Right renal pelvis (tissue), 4 donors: ENCODE results near the gene COL18A1. TPM values are rescaled to one million over a fixed set of nuclear protein-coding genes. Genes with fewer than 3 reads are reported as not detected.
A peak's percentile ranks its signal among the peaks of the same experiment; 100 is the strongest.

ENCODE experiments used
- DNase-seq, 4 donors: peaks; one replicate each; pipeline ENCODE4 v3.0.0-alpha.2; 2013; ENCODE audit warnings: low read depth in 4 of 4, low spot score in 3 of 4, missing footprints in 1 of 4
- polyA plus RNA-seq, 4 donors: library from polyadenylated mRNA; unstranded; fragments of 120-200 nt; gene quantifications; one replicate each; pipeline ENCODE4 v1.2.1, GENCODE V29; 2013; ENCODE audit not compliant: insufficient read length in 4 of 4

The COL18A1 gene
- polyA plus RNA-seq, 4 donors = 135 to 240 (median 143) TPM

DNA sequence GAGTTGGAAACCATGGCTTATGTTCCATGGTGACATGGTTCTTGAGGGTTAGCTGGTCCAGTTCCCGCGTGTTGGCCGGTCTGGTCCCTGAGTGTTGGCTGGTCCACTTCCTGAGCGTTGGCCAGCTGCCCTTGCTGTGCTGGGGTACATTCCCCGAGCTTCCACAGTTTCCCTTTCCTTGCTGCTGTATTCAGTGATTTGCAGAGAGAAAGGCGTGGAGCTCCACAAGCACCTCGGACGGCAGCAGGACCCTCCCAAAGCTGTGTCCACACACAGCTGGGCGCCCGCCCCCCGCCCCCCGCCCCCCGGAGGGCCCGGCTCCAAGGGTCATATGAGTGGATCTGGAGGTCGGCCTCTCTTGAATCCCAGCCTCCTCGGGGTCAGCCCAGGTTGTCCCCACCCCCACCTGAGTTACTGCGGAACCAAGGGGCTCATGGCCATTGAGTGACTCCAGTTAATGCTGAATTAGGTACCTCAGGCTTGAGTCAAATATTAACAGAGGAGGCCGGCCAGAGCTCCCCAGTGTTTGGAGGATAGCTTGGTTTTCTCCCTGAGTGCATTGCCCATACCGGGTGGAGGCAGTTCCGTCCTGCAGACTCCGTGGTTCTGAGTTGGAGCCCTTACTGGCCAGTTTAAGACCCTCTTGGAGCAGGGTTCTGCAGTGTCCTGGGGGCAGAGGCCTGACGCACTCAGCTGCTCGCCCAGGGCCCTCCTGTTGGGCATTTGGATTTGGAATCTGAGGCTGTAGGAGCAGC lies 18.4 kb downstream of the COL18A1 start:
- no peak for DNase-seq

DNA sequence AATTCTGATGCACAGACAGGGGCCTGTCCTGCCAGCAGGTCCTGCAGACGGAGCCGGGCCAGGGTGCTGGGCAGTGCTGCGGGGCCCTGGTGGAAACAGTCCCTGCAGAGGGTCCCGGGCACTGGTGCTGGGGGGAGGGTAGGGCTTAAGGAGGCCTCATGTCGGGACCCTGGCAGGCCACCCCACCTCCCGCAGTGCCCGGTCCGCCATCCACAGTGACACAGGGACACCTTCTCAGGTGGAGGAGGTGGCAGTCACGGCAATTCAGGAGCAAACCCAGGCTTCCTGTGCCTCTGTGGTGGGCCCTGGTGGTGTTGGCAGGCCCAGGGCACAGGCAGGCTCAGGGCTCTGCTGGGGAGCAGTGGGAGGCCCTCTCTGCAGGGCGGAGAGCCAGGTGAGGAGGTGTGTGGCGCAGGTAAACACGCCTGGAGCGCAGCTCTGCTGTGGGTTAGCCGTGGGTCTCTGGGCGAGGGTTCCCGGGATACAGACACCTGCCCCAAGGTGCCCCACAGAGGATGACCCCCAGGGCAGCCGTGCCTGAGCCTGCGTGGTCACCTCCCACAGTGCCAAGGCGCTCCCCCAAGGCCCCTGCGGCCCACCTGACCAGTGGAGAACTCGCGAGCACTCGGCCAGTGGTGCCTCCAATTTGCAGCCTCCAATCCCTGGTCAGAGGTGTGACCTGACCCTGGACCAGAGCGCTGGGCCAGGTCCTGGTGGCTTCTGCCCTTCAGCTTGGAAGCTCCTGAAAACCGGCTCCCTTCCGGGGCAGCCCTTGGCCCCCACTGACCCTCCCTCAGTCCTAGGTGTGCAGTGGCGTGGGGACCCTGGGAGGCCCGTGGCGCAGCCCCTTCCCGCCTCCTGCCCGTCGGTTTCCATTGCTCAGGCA lies 19.2 kb downstream of the COL18A1 start:
- no peak for DNase-seq

DNA sequence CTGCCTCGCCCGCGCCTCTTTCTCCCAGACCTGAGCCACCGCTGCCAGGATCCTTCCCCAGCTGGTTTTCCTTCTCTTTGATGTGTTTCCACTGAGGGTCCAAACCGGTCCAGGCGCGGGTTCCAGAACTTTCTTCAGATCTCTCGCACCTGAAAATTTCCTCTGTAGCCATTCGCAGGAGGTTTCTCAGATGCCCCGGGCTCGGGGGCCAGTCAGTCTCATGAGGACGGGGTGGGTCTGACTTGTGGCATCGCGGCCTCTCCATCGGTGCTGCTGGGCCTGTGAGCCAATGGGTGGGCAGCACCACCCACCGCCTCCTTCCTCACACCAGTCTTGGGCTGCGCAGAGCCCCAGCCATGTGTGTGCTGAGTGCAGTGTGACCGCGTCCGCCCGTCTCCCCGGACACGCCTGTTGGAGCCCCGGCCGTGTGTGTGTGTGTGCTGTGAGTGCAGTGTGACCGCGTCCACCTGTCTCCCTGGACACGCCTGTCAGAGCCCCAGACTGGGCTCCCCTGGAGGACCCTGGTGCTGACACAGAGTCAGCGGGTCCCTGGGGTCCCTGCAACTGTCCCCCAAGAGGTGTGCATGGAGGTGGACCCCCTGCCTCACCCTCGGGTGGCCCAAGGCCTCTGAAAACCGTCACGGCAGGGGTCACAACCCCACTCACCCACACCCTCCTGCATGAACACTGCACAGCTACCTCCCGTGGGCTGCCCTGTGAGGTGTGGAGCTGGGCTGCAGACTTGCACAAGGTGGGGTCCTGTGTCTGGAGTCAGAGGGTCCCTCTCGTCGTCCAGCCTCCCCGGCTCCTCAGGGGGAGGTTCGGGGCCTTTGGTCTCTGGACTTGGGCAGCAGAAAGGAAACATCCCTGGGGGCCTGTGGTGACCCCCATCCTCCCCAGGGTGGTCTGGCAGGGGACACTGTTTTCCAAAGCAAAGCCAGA lies 20.2 kb downstream of the COL18A1 start:
- DNase-seq = no peak

DNA sequence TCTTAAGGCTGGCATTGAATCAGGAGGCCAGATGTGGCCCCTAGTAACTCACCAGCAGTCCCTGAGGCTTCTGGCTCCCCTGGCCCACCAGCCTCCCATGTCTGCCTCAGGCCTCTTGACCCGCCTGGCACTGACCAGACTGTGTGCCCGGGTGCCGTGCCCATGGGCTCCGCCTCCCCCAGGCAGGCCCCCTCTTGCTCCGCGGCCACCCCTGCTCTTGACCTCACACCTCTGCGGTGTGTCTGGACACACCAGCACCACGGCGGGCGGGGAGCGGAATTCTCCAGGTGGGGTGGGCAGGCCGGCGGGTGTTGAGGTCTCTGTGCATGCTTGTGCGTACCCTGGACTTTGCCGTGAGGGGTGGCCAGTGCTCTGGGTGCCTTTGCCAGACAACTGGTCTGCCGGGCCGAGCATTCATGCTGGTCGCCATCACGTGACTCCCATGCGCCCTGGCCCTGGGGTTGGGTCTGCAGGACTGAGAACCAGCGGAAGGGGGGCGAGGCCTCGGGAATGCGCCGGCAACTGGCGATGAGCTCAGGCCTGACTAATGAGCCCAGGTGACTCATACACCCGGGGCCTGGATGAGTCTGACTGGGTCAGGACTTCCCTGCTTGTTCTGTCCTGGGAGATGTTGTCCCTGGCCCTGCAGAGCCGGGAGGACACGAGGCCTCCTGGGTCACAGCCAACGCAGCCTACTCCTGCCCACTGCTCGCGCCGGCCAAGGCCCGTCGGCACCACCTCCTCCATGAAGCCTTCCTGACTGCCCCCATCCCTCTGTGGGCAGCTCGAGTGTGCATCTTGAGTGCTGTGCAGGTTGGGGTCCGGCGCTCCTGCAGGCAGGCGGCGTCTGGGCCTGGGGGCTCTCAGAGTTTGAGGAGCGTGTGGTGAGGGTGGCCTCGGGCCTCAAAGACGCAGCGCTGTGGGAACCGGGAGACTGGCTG lies 22.6 kb downstream of the COL18A1 start:
- DNase-seq = no peak

DNA sequence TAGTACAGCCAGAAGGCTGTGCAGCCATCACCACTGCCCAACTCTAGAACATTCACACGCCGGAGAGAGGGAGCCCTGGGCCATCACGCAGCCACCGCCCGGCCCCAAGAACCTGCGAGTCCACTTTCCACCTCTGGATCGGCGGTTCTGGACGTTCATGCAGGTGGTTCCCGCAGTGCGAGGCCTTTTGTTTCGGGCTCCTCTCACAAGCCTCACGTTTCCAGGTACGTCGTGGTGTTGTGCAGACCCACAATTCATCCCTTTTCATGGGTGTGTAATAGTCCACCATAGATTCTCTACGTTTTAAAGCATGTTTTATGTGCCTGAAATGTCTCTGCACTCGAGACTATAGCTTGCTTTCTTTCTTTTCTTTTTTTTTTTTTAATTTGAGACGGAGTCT lies 23.6 kb downstream of the COL18A1 start:
- no peak for DNase-seq

DNA sequence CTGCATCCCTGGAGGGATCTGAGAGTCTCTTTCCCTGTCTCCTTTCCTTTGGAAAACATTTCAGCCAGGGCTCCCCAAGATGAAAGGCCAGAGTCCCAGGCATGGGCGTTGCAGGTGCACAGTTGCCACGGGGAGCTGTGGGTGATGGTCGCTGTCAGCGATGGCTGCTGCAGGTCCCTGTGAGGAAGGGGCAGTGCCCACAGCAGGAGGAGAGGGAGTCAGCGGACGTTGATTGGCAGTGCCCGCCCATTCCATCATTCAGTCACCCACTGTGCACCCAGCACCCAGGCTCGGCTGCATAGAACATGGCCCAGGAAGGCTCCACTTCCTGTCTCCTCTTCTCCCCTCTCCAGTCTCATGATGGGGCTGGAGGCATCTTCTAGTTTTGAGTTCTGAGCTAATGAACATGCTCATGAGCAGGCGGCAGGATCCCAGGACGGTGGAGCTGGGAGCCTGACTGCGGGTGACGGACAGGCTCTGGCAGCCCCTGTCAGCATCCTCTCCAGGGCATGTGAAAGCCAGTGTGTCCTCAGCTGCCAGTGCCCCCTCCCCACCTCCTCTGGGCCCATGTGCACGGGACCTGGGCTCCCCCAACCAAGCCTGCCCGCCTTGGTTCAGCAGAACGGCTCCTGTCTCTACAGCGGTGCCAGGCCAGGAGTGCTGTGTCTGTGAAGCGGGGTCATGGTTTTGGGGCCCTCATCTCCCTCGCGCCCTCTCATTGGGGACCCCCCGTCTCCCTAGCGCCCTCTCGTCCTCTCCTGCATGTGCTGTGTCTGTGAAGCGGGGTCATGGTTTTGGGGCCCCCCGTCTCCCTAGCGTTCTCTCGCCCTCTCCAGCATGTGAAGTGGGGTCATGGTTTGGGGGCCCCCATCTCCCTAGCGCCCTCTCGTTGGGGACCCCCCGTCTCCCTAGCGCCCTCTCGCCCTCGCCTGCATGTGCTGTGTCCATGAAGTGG lies 24.5 kb downstream of the COL18A1 start:
- no peak for DNase-seq

DNA sequence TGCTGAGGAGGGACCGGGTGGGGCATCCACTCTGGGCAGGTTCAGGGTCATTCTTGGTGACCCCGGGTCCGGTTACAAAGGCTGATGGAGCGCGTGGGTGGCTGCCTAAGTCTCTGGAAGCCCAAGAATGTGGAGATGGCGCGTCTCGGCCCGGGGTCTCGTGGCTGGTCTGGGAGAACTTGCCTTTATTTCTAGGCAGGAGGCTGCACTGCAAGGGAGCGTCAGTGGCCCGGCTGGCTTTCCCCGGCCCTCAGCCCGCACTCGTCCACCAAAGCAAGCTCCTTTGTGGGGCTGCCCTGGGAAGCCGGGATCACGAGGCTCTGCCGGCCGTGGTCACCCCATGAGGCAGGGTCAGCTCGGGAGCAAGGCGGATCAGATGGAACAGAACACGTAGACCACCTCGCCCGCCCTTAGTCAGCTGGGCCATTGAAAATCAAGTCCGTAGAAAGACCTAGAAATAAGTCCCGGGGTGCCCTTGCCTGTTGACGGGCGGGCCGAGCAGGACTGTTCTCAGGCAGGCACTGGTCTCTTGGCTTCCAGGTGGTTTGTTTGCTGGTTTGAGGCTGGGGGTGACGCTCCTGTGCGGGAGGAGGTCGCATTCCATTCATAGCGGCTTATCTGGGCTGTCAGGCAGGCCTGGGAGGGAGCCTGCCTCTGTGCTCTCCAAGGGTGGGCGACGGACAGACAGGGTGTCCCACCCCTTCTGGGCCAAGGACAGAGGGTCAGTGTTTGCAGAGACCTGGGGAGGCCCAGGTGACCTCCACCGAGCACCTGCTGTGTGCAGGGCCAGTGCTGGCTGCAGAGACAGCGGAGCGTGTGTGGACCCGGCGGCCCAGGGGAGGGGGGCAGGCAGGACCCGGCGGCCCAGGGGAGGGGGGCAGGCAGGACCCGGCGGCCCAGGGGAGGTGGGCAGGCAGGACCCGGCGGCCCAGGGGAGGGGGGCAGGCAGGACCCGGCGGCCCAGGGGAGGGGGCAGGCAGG lies 25.8 kb downstream of the COL18A1 start:
- peak in 1 of 4 donors; percentile 70 for DNase-seq

DNA sequence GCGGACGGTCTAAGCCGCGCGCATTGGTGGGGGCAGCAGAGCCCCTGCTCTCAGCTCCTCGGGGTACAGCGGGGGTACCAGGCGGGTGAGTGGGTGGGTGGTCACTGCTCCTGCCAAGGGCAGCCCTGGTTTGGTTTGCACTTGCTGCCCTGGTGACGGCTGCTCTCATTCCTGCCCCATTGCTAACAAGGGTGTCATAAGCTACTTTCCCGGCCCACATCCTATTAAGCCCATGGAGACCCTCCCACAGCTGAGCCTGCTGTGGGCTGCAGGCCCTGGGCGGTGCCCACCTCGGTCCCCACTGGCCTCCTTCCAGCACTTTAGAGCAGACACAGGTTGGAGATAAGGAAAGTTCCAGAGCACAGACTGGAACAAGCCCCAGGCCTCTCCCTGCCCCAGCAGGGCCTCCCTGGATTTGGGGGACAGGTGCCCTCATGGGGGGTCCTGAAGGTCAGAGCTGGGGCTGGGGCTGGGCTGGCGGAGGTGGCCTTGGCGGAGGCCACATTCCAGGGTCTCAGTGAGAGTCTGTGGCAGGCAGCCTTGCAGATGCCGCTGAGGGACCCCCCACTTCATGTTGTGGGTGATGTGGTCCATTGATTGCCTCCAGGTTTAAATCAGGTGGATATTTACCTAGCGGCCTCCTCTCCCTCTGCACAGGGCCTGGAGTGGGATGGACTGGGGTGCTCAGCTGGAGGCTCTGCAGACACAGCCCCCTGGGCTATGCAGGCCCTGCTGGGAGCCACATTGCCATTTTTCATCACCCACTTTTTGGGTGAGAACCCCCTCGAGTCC lies 27.0 kb downstream of the COL18A1 start:
- no peak for DNase-seq

DNA sequence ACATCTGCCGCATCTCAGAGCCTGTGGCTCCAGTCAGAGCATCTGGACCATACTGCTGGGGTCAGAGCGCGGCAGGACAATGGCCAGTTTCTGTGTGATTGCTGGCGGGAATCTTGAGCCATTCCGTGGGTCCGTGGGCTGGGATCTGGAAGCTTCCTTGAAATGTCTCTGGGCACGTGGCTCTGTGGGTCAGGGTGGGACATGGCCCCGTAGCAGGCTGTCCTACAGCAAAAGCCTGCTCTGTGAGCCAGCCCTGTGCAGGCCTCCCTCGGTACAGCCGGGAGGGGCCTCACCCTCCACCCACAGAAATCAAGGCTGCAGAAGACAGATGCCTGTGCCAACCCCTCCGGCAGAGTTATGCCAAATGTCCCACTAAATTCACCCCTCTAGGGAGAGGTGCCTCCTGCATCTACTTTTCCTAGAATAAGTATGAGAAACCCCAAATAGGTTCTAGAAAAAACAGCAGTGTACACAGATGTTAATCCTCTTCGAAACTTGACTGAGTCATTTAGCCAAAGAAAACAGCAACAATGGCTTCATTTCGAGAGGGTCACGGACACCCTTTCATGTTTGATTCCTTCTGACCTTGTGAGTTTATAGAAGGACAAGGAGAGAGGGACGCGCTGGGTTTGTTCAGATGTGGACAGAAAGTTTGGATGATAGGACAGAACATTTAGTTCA lies 27.8 kb downstream of the COL18A1 start:
- DNase-seq = peak in 1 of 4 donors; percentile 72

DNA sequence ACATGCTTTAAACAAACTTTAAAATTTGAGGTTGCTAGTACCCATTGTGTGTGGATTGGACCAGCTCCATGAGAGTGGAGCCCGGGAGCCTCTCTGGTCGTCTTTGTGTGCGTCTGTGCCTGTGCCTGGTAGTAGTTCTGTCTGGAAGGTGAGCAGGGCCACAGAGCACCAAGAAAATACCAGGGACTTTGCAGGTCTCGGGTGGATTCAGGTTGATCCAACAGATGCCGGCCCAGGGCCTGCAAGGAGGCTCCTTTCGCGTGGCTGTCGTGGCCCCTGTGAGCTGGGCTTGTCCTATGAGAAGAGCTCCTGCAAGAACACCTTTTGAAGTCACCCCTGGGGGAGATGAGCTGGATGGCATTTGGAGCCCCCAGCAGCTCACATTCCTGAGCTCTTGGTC lies 28.3 kb downstream of the COL18A1 start:
- DNase-seq = no peak

DNA sequence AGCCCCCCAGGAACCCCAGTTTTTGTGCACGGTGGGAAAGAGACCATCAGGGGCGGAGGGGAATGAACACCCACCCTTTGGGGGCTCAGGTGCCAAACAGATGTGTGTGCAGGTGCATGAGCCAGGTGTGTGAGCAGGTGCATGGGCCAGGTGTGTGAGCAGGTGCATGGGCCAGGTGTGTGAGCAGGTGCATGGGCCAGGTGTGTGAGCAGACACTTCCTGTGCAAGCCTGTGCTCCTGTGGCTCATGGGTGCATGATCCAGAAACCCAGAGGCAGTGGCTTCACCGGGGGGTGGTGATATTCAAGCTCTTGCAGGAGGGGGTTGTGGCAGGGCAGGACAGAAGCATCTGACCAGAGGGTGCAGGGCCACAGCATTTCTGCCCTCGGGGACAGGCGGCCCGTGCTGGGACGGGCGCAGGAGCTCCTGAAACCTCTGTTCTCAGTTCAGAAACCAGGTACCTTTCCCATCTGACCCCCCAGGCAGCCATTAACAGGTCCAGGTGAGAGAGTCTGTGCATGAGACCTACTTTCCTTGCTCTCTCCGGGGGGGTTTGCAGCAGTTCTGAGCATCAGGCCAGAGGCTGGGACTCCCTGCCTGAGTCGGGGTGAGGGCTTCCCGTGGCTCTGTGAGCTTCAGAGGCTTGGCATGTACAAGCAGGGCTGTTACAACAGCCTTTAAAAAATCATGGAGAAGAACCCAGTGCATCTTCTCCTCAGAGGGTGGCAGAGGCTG lies 29.1 kb downstream of the COL18A1 start:
- DNase-seq = no peak

DNA sequence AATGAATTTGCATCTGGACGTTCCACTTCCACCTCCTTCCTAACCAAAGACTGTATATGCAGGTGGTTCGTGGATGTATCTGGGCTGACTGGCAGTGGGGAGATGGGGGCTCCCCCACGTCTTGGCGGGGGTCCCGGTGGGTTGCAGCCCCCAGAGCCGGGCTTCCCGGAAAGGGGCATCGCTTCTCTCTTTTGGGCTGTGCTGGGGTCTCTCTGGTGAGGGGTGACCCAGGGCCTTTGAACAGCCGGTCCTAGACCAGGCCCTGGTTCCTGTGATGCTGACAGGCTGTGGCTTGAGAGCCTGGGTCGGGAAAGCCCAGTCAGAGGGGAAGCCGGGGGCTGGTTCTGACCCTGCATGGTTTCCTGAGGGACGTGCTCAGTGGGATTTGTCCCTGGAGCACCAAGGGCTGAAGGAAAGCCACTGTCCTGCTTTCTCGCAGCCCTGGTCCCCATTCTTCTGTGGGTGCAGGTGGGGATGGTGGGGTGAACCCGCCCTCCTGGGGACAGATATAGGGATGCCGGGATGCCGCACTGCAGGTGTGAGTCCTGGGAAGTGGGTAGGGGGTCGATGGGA lies 29.8 kb downstream of the COL18A1 start:
- no peak for DNase-seq

DNA sequence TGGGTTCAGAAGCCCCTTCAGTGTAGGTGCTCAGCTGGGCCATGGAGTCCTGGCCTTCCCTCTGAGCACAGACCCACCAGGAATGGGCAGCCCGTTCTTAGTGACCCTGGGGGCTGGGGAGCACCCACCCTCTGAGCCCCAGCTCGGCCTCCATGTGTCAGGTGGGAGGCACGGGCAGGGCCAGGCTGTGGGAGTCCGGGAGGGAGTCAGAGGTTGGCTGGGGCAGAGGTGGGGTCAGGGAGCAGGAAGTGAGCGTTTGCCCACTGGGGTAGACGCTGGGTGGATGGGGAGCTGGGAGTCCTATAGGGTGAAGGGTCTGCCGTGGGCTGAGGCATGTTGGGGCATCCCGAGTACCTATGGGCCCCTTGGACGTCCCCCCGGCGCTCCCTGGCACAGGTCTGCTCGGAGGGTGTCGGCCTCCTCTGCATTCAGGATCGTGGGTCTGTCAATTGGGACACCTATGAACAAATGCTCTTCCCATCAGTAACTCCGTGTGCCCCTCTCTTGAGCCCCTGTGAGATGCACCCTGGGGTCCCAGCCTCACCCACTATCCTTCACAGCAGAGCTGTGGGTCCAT lies 30.5 kb downstream of the COL18A1 start:
- DNase-seq = no peak

DNA sequence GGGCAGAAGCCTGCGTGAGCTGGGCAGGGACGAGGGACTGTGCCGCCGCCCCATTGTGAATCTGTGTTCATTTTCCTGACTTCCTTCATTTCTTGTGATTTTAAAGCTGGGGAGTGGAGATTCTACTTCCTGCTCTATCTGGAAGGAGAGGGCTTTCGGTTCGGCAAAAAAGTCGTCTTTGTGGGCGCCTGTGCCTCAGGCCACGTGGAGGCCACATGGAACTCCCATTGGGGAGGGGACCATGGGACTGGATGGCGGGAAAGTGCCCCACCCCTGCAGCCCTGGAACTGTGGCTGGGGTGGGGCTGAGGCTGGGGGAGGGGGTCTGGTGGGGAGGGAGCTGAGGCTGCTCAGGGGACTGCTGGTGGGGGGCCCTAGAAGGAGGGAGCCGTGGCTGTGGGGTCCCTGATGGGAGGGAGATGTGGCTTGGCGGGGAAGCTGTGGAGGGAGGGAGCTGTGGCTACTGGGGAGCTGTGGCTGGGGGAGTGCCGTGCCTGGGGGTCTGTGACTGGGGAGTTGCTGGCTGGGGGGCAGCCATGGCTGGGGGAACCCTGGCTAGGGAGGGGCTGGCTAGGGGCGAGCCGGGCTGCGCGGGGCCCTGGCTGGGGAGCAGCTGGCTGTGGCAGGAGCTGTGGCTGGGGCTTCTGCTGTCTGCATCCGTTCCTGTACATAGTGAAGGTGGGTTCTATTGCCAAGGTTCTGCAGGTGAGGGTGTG lies 31.5 kb downstream of the COL18A1 start:
- DNase-seq = no peak
